ENCODE results near the gene DPPA3.

DNA sequence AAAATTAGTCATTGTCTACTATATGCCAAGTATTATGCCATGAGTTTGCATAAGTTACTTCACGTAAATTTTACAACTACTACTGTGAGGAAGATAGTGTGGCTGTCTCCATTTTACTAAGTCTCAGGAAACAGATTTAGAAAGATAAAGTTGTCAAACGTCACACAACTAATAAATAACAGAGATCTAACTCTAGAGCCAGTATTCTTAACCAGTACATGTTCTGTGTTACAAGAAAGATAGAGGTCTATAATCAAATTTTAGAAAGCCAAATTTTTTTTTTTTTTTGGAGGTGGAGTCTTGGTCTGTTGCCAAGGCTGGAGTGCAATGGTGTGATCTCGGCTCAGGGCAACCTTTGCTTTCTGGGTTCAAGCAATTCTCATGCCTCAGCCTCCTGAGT, 21.8 kb downstream of the DPPA3 start:
- TF ChIP-seq, protein P1, sequence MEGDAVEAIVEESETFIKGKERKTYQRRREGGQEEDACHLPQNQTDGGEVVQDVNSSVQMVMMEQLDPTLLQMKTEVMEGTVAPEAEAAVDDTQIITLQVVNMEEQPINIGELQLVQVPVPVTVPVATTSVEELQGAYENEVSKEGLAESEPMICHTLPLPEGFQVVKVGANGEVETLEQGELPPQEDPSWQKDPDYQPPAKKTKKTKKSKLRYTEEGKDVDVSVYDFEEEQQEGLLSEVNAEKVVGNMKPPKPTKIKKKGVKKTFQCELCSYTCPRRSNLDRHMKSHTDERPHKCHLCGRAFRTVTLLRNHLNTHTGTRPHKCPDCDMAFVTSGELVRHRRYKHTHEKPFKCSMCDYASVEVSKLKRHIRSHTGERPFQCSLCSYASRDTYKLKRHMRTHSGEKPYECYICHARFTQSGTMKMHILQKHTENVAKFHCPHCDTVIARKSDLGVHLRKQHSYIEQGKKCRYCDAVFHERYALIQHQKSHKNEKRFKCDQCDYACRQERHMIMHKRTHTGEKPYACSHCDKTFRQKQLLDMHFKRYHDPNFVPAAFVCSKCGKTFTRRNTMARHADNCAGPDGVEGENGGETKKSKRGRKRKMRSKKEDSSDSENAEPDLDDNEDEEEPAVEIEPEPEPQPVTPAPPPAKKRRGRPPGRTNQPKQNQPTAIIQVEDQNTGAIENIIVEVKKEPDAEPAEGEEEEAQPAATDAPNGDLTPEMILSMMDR (IDR thresholded peaks at IDR 0.05) = no peak
- TF ChIP-seq POLR2A (IDR thresholded peaks at IDR 0.05) = no peak

Data from thyroid gland (tissue), 4 donors.